ENCODE data around the gene SFXN2. TPM values are rescaled to one million over a fixed set of nuclear protein-coding genes. Genes with fewer than 3 reads are reported as not detected.

Gene SFXN2
- total RNA-seq, 1 donor from 2014 or later = 36.8 TPM

GRCh38 chr10:102675011-102675665 lies 39.3 kb upstream of the SFXN2 start:
- H3K36me3 Mint-ChIP-seq = no peaks in the 10 kb centered on the region
- H3K4me3 Mint-ChIP-seq = peak overlapping the region; percentile 36
- H3K9me3 Mint-ChIP-seq = no peaks in the 10 kb centered on the region
- peaks cover 76% of the 10 kb centered on the region for H3K4me1 Mint-ChIP-seq
- no peak for TF ChIP-seq CTCF (IDR thresholded peaks at IDR 0.05; ENCODE audit: unreplicated experiment)
- no peak for DNase-seq (ENCODE audit: low spot score in 2 of 2, unreplicated experiment in 2 of 2)
- no peaks in the 10 kb centered on the region for H3K27me3 Mint-ChIP-seq (ENCODE audit: low read depth)
- peak overlapping the region; percentile 96 for H3K27ac Mint-ChIP-seq

GRCh38 chr10:102675666-102676533 lies 38.5 kb upstream of the SFXN2 start:
- H3K4me3 Mint-ChIP-seq = peak overlapping the region; percentile 36
- TF ChIP-seq CTCF (IDR thresholded peaks at IDR 0.05; ENCODE audit: unreplicated experiment) = no peak
- H3K4me1 Mint-ChIP-seq = peaks cover 70% of the 10 kb centered on the region
- no peaks in the 10 kb centered on the region for H3K27me3 Mint-ChIP-seq (ENCODE audit: low read depth)
- H3K36me3 Mint-ChIP-seq = no peaks in the 10 kb centered on the region
- H3K27ac Mint-ChIP-seq = peak overlapping the region; percentile 96
- H3K9me3 Mint-ChIP-seq = no peaks in the 10 kb centered on the region
- no peak for DNase-seq (ENCODE audit: low spot score in 2 of 2, unreplicated experiment in 2 of 2)

- H3K9me3 Mint-ChIP-seq = no peaks in the 10 kb centered on the region
- peaks cover 5% of the 10 kb centered on the region for H3K36me3 Mint-ChIP-seq
- DNase-seq (ENCODE audit: low spot score in 2 of 2, unreplicated experiment in 2 of 2) = no peak
- peaks cover 74% of the 10 kb centered on the region for H3K4me1 Mint-ChIP-seq
- TF ChIP-seq CTCF (IDR thresholded peaks at IDR 0.05; ENCODE audit: unreplicated experiment) = no peak
- H3K27ac Mint-ChIP-seq = peak overlapping the region; percentile 96
- H3K27me3 Mint-ChIP-seq (ENCODE audit: low read depth) = no peaks in the 10 kb centered on the region
- peak overlapping the region; percentile 36 for H3K4me3 Mint-ChIP-seq
These were observed 37.7 kb upstream of the SFXN2 start for GRCh38 chr10:102676534-102677315.

- Mint-ChIP-seq H3K4me1 (peaks cover 81% of the 10 kb centered on the region), H3K9me3 (no peaks in the 10 kb centered on the region), H3K4me3 (peak overlapping the region; percentile 13), H3K27ac (peak overlapping the region; percentile 96), H3K36me3 (peaks cover 10% of the 10 kb centered on the region), H3K27me3 (ENCODE audit: low read depth) (no peaks in the 10 kb centered on the region)
- no peak for DNase-seq (ENCODE audit: low spot score in 2 of 2, unreplicated experiment in 2 of 2)
- TF ChIP-seq CTCF (IDR thresholded peaks at IDR 0.05; ENCODE audit: unreplicated experiment) = no peak
These were observed 36.9 kb upstream of the SFXN2 start for GRCh38 chr10:102677331-102678067.

- Mint-ChIP-seq H3K27ac (peak overlapping the region; percentile 96), H3K27me3 (ENCODE audit: low read depth) (no peaks in the 10 kb centered on the region), H3K4me1 (peaks cover 77% of the 10 kb centered on the region), H3K9me3 (no peaks in the 10 kb centered on the region), H3K4me3 (no peak overlapping the region), H3K36me3 (peaks cover 10% of the 10 kb centered on the region)
- DNase-seq (ENCODE audit: low spot score in 2 of 2, unreplicated experiment in 2 of 2) = no peak
- TF ChIP-seq CTCF (IDR thresholded peaks at IDR 0.05; ENCODE audit: unreplicated experiment) = no peak
These were observed 36.4 kb upstream of the SFXN2 start for GRCh38 chr10:102678068-102678400.
